ENCODE data around the gene TACR3.
"Not testable (repeated sequence)": the region's sequence is repeated elsewhere in the genome, so short reads cannot be mapped to it uniquely, and the experiment has no call there.

TACR3 gene

GRCh38 chr4:103648541-103648940 lies 71.2 kb downstream of the TACR3 start:
- in situ Hi-C loops (cut with HindIII; ENCODE audit: low pct_unique_long_range_greater_than_20kb, low sequenced_read_pairs): no loop called here
- TF ChIP-seq JUND (IDR thresholded peaks at IDR 0.05; ENCODE audit: low read depth): no peak
- DNase-seq (ENCODE audit: low read depth in 1 of 2, low spot score in 1 of 2): no peak

GRCh38 chr4:103645991-103646390 lies 73.8 kb downstream of the TACR3 start:
- DNase-seq (ENCODE audit: low read depth in 1 of 2, low spot score in 1 of 2): no peak
- in situ Hi-C loops (cut with HindIII; ENCODE audit: low pct_unique_long_range_greater_than_20kb, low sequenced_read_pairs): no loop called here
- no peak for TF ChIP-seq JUND (IDR thresholded peaks at IDR 0.05; ENCODE audit: low read depth)

- peak; percentile 2 to 49 for DNase-seq (ENCODE audit: low read depth in 1 of 2, low spot score in 1 of 2)
- in situ Hi-C loops (cut with HindIII; ENCODE audit: low pct_unique_long_range_greater_than_20kb, low sequenced_read_pairs): no loop called here
- no peak for TF ChIP-seq JUND (IDR thresholded peaks at IDR 0.05; ENCODE audit: low read depth)
These were observed 85.5 kb downstream of the TACR3 start for GRCh38 chr4:103634236-103634635.

- in situ Hi-C loops (cut with HindIII; ENCODE audit: low pct_unique_long_range_greater_than_20kb, low sequenced_read_pairs): no loop called here
- no peak for TF ChIP-seq JUND (IDR thresholded peaks at IDR 0.05; ENCODE audit: low read depth)
These were observed 93.5 kb downstream of the TACR3 start for GRCh38 chr4:103626296-103626695.

GRCh38 chr4:103591841-103592240 lies 127.9 kb downstream of the TACR3 start:
- DNase-seq (ENCODE audit: low read depth in 1 of 2, low spot score in 1 of 2): no peak
- no peak for TF ChIP-seq JUND (IDR thresholded peaks at IDR 0.05; ENCODE audit: low read depth)
- in situ Hi-C loops (cut with HindIII; ENCODE audit: low pct_unique_long_range_greater_than_20kb, low sequenced_read_pairs): no loop called here

More at GRCh38 chr4:103626296-103626695, 93.5 kb downstream of the TACR3 start:
- peak in 1 of 2 experiments; percentile 68 for DNase-seq (ENCODE audit: low read depth in 1 of 2, low spot score in 1 of 2)

- no peak for TF ChIP-seq JUND (IDR thresholded peaks at IDR 0.05; ENCODE audit: low read depth)
These were observed 152.2 kb downstream of the TACR3 start for GRCh38 chr4:103567591-103567990.

GRCh38 chr4:103559178-103559577 lies 160.6 kb downstream of the TACR3 start:
- DNase-seq (ENCODE audit: low read depth in 1 of 2, low spot score in 1 of 2); in situ Hi-C loops (cut with HindIII; ENCODE audit: low pct_unique_long_range_greater_than_20kb, low sequenced_read_pairs): not testable (repeated sequence)

More at GRCh38 chr4:103567591-103567990, 152.2 kb downstream of the TACR3 start:
- in situ Hi-C loops (cut with HindIII; ENCODE audit: low pct_unique_long_range_greater_than_20kb, low sequenced_read_pairs): no loop called here
- DNase-seq (ENCODE audit: low read depth in 1 of 2, low spot score in 1 of 2): no peak
